ENCODE data around the gene ARHGAP45. TPM values are rescaled to one million over a fixed set of nuclear protein-coding genes. Genes with fewer than 3 reads are reported as not detected.

ARHGAP45 gene
- total and polyA plus RNA-seq, 2 of the 8 experiments (the other 6 are each of a cell fraction or from before 2014, with no cell fraction given) = 31.4 to 41.8 TPM

- no peak overlapping the region for H4K5ac ChIP-seq (ENCODE audit: insufficient read length, low read depth, low read length)
- H3K56ac ChIP-seq (replicated peaks; ENCODE audit: insufficient read length, low read depth, low read length) = no peak overlapping the region
- no peak for DNase-seq (ENCODE audit: low read depth in 1 of 2, low spot score in 2 of 2)
- no peak overlapping the region for H2BK120ac ChIP-seq (replicated peaks; ENCODE audit: low read depth, low read length)
- H3K79me1 ChIP-seq (ENCODE audit: low read depth, low read length) = peaks cover 2% of the 10 kb centered on the region
- peaks cover 0 to 12% (median 6%) of the 10 kb centered on the region in 4 experiments; a peak in 5 of 7 replicates for H3K4me1 ChIP-seq (replicated peaks in 1 of 4; ENCODE audit: control insufficient read depth in 3 of 4, insufficient read depth in 4 of 4, low read length in 3 of 4)
- H3K23ac ChIP-seq (ENCODE audit: insufficient read length) = no peak overlapping the region
- H3K79me2 ChIP-seq (ENCODE audit: control insufficient read depth in 1 of 2, insufficient read depth in 2 of 2, low read length in 2 of 2) = no peaks in the 10 kb centered on the region; a peak in 1 of 4 replicates
- no peak overlapping the region for H3K9ac ChIP-seq (replicated peaks in 1 of 4; ENCODE audit: extremely low read depth in 1 of 4, low read depth in 3 of 4, low read length in 3 of 4)
- TF ChIP-seq YY1 (IDR thresholded peaks at IDR 0.05; ENCODE audit: low read depth, low read length) = no peak
- no peak for TF ChIP-seq CEBPB (IDR thresholded peaks at IDR 0.05; ENCODE audit: low read depth, low read length)
- TF ChIP-seq SRF (IDR thresholded peaks at IDR 0.05; ENCODE audit: low read depth, low read length) = no peak
- TF ChIP-seq GTF2F1 (IDR thresholded peaks at IDR 0.05; ENCODE audit: borderline replicate concordance, low read depth, low read length) = no peak
- TF ChIP-seq JUND (IDR thresholded peaks at IDR 0.05; ENCODE audit: low read length) = no peak
- no peak for TF ChIP-seq CHD2 (IDR thresholded peaks at IDR 0.05; ENCODE audit: low read length)
- peak; percentile 54; the same call in 1 of the 2 replicates for TF ChIP-seq POLR2AphosphoS5 (IDR thresholded peaks at IDR 0.05; ENCODE audit: low read depth, low read length)
- no peak for TF ChIP-seq TEAD4 (IDR thresholded peaks at IDR 0.05; ENCODE audit: low read depth, low read length)
- TF ChIP-seq POLR2A (IDR thresholded peaks at IDR 0.05; ENCODE audit: control extremely low read depth in 1 of 2, low read depth in 2 of 2, low read length in 2 of 2) = 0 out of 3 replicates have a peak, but pooled peaks of 1 of the 2 experiments have one; percentile 30
- no peak for TF ChIP-seq SUZ12 (IDR thresholded peaks at IDR 0.05; ENCODE audit: low read length)
- no peak for TF ChIP-seq JUN (IDR thresholded peaks at IDR 0.05; ENCODE audit: low read depth, low read length)
- no peak overlapping the region for H2AFZ ChIP-seq (ENCODE audit: low read length)
- no peak overlapping the region; the same call in 1 of the 2 replicates for H4K8ac ChIP-seq (ENCODE audit: extremely low read depth, insufficient read depth, low read length)
- no peak overlapping the region for H3K4me2 ChIP-seq (ENCODE audit: insufficient read depth in 1 of 2, low read depth in 2 of 2, low read length in 2 of 2)
- no peaks in the 10 kb centered on the region for H3K9me3 ChIP-seq (ENCODE audit: insufficient read depth in 2 of 2, low read depth in 1 of 2, low read length in 1 of 2)
- peaks cover 7% of the 10 kb centered on the region; the same call in 1 of the 2 replicates for H3K23me2 ChIP-seq (ENCODE audit: low read depth, low read length)
- no peak for FAIRE-seq
- H3K14ac ChIP-seq (ENCODE audit: insufficient read length) = no peak overlapping the region
- no peak overlapping the region for H2BK12ac ChIP-seq (ENCODE audit: low read depth, low read length)
- ChIA-PET CTCF (ENCODE audit: partially characterized antibody) (interaction anchor here (0.5 to 2.1 kb wide), 4 partner anchors 23 to 92 kb away, joined by 3 to 4 read pairs (median 3); no protein-coding TSS in a partner anchor), POLR2A (ENCODE audit: partially characterized antibody) (interaction anchor here (0.9 to 9.8 kb wide), 8 partner anchors 9 to 128 kb away, joined by 3 to 116 read pairs (median 4); no protein-coding TSS in a partner anchor)
- H2AK5ac ChIP-seq (ENCODE audit: low read depth, low read length) = no peak overlapping the region
- H3K4ac ChIP-seq (replicated peaks; ENCODE audit: insufficient read length, low read depth, low read length) = no peak overlapping the region
- H2BK5ac ChIP-seq (ENCODE audit: low read depth, low read length) = no peak overlapping the region
- H4K20me1 ChIP-seq (replicated peaks in 1 of 2; ENCODE audit: control insufficient read depth in 1 of 2, insufficient read depth in 2 of 2, low read length in 2 of 2) = peaks cover 5 to 14% of the 10 kb centered on the region in 2 experiments
- H3K36me3 ChIP-seq (ENCODE audit: control insufficient read depth in 2 of 4, insufficient read depth in 4 of 4, low read length in 3 of 4) = peaks cover 8 to 37% (median 17%) of the 10 kb centered on the region in 4 experiments; a peak in 6 of 8 replicates
- H3K18ac ChIP-seq (ENCODE audit: extremely low read depth, low read length) = no peak overlapping the region
- WGBS, 2 experiments (ENCODE audit: extremely low coverage in 1 of 2, insufficient coverage in 1 of 2, insufficient read length in 1 of 2, insufficient replicate concordance in 2 of 2, low coverage in 1 of 2, low lambda C conversion rate in 2 of 2, missing lambda C conversion rate in 1 of 2) = 93% methylated on average over 23 of the region's 25 CpGs; no CpG with 5 or more reads in 1 of the 2 experiments
- no peaks in the 10 kb centered on the region for H3K27me3 ChIP-seq (replicated peaks in 1 of 4; ENCODE audit: control insufficient read depth in 3 of 4, extremely low read depth in 1 of 4, insufficient read depth in 3 of 4, low read length in 3 of 4)
- H4K91ac ChIP-seq (replicated peaks; ENCODE audit: insufficient read length, low read length) = no peak overlapping the region
- no peak overlapping the region for H3K4me3 ChIP-seq (ENCODE audit: extremely low read depth in 1 of 4, insufficient read depth in 2 of 4, low read depth in 3 of 4, low read length in 4 of 4)
- no peak overlapping the region for H2BK15ac ChIP-seq (ENCODE audit: low read length)
- H3K27ac ChIP-seq (ENCODE audit: low read depth, low read length) = no peak overlapping the region
- no peak overlapping the region for H2BK20ac ChIP-seq (ENCODE audit: low read length)
Measured at GRCh38 chr19:1107661-1108261, 40.8 kb downstream of the ARHGAP45 start.
